HEK293T (cell line): ENCODE results near the gene DEUP1.

Experiments
- FOXA1 ChIP-seq: fragments of 450-650 bp; IDR thresholded peaks from 2 replicates; pipeline ENCODE4 v1.6.1; 2016; ENCODE audit warnings: mild to moderate bottlenecking
- FOXM1 ChIP-seq: fragments of 450-650 bp; IDR thresholded peaks from 2 replicates; pipeline ENCODE4 v1.6.1; 2017; ENCODE audit warnings: mild to moderate bottlenecking, borderline replicate concordance
- SUZ12 ChIP-seq: fragments of 450-650 bp; IDR thresholded peaks from 2 replicates; pipeline ENCODE4 v1.6.1; 2016; ENCODE audit warnings: mild to moderate bottlenecking

- TF ChIP-seq SUZ12 (no peak), FOXM1 (no peak), FOXA1 (no peak)
These were observed 146.3 kb downstream of the DEUP1 start for GRCh38 chr11:93476796-93477195.
